ENCODE data around the gene ARHGAP8.
"Not testable (repeated sequence)": the region's sequence is repeated elsewhere in the genome, so short reads cannot be mapped to it uniquely, and the experiment has no call there.

Gene ARHGAP8

DNA sequence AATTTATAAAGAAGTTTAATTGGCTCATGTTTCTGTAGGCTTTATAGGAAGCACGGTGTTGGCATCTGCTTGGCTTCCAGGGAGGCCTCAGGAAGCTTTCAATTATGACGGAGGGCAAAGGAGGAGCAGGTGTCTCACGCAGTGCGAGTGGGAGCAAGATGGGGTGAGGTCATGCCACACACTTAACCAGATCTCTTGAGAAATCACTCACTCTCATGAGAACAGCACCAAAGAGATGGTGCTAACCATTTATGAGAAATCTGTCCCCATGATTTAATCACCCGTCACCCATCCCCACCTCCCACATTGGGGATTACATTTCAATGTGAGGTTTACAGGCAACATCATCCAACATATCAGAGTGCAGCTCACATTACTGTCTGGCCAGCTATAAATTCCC, 103.5 kb downstream of the ARHGAP8 start:
- no peak for DNase-seq (ENCODE audit: low read depth, low spot score)

DNA sequence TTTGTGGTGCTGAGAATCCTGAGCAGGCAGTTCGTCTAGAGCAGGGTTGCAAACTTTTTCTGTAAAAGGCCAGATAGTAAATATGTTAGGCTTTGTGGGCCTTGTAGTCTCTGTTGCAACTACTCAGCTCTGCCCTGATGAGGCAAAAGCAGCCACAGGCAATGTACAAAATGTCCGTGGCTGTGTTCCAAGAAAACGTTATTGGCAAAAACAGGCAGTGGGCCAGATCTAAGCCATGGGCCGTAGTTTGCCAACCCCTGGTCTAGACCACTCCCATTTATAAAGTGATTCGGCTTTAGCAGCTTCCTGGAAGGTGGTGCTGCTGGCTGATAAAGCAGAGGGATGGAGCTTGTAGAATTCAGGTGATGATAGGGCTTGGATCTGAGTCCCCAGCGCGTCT, 106.4 kb downstream of the ARHGAP8 start:
- DNase-seq (ENCODE audit: low read depth, low spot score) = not testable (repeated sequence)

DNA sequence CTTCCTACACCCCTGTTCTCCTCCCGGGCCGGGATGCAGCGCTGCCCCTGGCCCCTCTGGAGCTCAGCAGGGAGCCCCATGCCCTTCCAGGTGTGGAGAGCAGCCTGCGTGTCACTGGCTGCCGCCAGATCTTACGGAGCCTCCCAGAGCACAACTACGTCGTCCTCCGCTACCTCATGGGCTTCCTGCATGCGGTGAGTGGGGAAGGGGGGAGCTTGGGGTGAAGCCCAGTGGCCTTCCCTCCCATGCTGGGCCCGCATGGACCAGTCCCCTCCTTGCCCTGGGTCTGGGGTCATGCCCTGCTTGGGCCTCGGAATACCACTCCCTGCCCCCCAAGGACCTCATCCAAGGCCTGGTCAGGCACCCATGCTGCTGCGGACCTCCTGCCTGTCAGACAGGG, 107.3 kb downstream of the ARHGAP8 start:
- no peak for DNase-seq (ENCODE audit: low read depth, low spot score)

DNA sequence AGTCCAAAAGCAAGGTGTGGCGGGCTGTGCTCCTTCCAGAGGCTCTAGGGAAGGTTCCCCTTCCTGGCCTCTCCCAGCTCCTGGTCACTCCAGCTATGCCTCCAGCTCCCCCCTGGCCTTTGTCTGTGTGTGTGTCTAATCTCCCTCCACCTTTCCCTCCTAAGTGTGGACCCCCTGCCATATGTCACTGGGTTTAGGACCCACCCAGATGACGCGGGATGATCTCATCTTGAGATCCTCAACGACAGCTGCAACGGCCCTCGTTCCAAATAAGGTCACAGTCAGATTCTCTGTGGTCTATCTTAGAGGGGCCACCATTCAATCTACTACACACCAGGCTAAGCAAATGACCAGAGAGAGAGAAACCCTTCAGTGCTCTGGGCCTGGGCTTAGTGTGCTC, 107.9 kb downstream of the ARHGAP8 start:
- no peak for DNase-seq (ENCODE audit: low read depth, low spot score)

DNA sequence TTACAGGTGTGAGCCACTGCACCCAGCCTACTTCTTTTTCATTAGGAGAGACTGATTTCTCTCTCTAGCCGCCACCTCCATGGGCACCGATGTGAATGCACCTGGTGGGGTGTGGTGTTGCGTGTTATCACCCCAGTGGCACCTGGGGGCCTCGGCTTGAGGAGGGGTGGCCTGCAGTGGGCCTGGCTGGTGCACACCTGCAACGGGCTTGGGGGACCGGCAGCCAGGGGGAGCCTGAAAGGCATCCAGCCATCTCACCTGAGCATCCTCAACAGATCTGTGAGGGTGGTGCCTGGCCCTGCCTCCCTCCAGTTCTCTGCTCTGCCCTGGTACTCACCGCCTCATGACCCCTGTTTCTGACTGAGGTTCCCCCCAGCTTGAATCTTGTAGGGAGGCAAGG, 108.9 kb downstream of the ARHGAP8 start:
- no peak for DNase-seq (ENCODE audit: low read depth, low spot score)

DNA sequence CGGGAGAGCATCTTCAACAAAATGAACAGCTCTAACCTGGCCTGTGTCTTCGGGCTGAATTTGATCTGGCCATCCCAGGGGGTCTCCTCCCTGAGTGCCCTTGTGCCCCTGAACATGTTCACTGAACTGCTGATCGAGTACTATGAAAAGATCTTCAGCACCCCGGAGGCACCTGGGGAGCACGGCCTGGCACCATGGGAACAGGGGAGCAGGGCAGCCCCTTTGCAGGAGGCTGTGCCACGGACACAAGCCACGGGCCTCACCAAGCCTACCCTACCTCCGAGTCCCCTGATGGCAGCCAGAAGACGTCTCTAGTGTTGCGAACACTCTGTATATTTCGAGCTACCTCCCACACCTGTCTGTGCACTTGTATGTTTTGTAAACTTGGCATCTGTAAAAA, 109.9 kb downstream of the ARHGAP8 start:
- DNase-seq (ENCODE audit: low read depth, low spot score) = no peak

DNA sequence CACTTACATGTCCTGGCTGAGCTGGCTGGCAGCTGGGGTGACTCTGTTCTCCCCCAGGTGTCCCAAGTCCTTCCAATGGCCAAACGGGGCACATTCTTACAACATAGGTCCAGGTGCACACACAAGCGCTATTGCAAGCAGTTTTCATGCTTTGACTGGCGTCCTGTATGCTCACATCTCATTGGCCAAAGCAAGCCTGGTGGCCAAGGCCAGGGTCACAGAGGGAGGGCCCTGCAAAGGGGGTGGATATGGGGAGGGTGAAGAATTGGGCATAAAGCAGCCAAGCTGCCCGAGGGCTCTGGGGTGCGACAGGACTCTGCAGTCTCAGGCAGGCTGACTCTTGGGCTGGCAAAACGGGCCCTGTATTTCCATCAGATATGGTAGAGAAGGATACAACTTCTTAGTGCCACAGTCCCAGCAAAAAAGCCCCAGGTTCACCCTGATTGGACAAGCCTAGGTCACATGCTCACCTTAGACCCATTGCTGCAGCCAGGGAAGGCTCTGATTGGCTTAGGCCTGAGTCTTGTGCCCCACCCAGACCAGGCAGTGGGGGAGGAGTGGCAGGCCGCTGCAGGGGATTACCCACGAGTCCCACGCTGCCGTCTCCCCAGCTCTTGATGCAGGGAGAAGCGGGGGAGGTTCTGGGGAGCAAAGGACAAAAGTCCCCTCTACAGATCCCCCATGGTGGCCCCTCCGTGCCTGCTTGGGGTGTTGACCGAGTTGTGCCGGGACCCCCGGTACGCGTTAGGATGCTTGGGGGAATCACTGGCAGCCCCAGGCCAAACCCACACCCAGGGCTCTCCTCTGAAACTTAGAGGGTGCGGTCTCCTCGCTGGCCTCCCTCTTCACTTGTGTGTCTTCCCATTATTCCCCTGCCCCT, 110.8 kb downstream of the ARHGAP8 start:
- no peak for DNase-seq (ENCODE audit: low read depth, low spot score)

DNA sequence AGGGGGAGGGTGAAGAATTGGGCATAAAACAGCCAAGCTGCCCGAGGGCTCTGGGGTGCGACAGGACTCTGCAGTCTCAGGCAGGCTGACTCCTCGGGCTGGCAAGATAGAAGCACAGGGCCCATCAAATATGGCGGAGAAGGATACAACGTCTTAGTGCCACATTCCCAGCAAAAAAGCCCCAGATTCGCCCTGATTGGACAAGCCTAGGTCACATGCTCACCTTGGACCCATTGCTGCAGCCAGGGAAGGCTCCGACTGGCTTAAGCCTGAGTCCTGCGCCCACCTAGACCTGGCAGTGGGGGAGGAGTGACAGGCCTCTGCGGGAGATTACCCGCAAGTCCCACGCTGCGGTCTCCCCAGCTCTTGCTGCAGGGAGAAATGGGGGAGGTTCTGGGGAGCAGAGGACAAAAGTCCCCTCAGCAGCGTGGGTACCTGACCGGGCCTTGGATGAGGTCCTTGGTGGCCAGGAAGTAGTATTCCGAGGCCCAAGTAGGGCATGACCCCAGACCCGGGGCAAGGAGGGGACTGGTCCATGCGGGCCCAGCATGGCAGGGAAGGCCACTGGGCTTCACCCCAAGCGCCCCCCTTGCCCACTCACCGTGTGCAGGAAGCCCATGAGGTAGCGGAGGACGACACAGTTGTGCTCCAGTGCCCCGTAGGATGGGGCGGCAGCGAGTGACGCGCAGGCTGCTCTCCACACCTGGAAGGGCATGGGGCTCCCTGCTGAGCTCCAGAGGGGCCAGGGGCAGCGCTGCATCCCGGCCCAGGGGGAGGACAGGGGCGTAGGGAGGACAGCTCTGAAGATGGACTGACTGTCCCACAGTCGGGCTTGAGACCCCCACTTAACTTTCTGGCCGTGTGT, 113.0 kb downstream of the ARHGAP8 start:
- no peak for DNase-seq (ENCODE audit: low read depth, low spot score)

DNA sequence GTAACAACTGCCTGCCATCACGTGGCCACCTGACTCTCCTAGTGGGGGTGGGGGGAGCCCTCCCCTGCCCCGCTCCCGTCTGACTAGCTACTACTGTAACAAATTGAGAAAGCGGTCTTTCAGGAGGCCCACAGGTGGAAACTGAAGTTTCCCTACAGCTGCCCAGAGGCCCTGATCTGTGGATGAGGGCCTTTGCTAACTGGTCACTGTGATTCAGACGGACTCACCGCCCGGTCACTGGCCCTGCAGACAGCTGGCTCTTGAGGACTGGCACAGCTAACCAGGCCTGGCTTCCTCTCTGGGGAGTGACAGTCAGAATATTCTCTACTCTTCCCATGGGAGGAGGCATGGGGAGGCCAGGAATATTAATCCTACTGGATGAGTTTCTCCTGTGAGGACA, 116.8 kb downstream of the ARHGAP8 start:
- no peak for DNase-seq (ENCODE audit: low read depth, low spot score)

DNA sequence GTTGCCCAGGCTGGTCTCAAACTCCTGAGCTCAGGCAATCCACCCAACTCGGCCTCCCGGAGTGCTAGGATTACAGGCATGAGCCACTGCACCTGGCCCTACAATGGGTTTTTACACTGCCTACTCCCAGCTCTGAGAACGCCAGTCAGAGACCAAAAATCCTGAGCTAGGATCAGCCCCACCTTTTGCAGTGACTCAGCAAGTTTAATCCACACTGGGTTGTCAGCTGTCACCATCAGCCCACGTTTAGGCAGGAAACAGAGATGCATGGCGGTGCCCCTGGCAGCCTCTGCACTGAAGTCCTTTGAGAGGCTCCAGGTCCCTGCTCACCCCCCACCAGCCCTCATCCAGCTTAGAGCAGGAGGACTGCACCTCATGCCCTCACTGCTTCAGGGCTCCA, 117.6 kb downstream of the ARHGAP8 start:
- DNase-seq (ENCODE audit: low read depth, low spot score) = no peak

DNA sequence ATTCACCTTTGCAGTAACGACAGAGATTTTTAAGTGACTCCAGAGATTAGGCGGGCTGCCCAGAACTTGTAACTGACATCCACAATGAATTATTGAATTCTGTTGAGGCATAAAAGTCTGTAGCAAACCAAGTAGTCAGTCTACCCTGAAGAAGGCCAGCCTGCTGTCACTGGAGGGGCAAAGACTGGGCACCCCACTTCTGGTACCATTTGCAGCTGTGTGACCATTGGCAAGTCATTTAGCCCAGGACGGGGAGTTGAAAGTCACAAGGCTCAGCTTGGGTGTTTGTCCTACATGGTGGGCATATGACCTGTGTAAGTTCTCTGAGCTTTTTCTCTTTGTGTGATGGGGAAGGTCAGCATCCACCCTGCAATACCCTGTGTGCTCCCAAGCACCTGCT, 119.4 kb downstream of the ARHGAP8 start:
- no peak for DNase-seq (ENCODE audit: low read depth, low spot score)

DNA sequence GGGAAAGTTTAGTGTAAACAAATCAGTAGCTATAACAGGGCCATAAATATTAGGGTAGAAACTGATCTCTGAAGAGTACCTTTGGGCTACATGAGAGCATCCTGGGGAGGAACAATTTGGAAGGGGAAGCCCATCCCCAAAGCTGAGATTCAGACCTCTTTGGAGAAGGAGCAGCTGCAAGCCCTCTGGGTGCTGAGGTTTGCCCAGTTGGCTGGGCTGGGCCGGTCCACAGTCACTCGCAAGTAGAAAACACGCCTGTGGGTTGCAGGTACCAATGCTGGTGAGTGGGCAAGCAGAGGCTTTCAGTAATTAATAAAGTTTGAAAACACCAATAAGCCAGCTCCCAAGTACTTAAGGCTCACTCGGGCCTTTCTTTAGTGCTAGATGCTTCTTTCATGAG, 124.5 kb downstream of the ARHGAP8 start:
- no peak for DNase-seq (ENCODE audit: low read depth, low spot score)

DNA sequence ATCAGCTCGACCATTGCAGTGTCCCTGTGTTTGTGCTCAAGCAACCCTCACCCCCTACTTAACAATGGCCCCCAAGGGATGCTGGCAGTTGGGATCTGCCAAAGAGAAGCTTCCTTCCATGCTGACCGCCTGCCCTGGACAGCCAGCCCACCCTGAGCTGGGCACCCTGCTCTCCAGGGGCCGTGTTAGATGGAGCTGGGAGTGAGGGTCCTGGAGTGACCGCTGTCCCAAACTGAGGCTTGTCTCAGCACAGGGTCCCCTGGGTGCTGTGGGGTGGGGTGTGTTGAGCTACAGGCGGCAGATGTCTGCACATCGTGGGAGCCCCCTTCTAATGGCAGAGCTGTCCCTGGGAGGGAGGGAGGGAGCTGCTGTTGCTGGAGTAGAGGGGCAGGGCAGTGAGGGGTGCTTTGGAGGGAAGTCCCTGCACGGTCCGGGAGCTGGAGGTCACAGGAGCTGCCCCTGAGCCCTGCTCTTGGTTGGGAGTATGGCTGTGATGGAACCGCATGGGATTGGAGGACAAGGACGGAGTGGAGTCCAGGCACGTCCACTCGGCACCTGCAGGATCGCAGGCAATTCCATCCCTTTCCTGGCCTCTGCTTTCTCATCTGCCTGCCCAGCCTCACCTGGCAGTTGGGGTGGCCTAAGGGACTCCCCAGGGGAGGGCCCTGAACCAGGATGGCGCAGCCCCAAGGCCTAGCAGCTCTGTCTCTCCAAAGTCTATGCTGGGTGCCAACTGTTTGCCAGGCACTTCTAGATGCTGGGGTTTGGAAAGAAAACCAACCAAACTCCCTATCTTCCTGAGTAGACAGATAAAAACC, 126.3 kb downstream of the ARHGAP8 start:
- no peak for DNase-seq (ENCODE audit: low read depth, low spot score)

DNA sequence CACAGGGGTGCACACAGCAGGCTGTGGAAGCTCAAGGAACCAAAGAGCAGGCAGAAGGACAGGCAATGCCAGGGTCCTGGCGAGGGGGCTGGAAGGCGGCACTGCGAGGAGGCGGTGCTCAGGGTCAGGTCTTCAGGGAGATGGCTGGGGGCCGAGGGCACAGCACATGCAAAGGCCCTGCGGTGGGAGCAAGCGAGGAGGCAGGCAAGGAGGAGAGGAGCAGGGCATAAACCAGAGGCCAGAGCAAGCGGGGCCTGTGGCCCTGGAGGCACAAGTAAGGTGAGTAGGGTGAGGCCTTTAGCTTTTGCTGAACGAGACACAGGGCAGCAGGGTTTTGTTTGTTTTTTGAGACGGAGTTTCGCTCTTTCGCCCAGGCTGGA, 126.9 kb downstream of the ARHGAP8 start:
- DNase-seq (ENCODE audit: low read depth, low spot score) = no peak

DNA sequence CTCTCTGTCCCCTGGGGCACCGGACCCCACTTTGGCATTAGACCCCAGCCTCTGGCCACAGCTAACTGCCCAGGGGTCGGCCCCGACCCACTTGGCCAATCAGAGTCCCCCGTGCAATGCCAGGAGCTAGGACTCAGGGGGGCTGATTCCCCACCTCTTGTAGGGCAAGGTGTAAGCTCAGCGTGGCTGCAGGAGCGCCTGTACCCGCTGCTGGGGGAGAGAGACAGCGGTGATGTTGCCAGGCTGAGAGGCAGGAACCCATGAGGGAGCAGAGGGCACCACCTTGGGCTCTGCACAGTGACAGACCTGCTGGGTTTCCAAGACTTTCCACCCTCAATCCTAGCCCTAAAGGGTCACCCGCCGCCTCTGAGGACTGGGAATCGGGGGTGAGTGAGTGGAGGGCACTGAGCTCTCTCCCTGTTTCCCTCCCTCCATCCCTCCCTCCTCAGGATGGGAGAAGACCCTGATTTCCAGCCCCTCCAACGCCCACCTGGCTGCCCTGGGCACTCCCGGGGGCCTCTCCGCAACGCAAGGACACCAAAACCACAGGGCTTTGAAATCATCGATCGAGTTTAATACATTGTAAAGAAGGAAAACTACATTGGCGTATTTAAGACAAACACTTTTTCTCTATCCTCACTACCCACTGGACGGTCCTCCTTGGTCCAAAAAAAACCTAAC, 128.4 kb downstream of the ARHGAP8 start:
- no peak for DNase-seq (ENCODE audit: low read depth, low spot score)

DNA sequence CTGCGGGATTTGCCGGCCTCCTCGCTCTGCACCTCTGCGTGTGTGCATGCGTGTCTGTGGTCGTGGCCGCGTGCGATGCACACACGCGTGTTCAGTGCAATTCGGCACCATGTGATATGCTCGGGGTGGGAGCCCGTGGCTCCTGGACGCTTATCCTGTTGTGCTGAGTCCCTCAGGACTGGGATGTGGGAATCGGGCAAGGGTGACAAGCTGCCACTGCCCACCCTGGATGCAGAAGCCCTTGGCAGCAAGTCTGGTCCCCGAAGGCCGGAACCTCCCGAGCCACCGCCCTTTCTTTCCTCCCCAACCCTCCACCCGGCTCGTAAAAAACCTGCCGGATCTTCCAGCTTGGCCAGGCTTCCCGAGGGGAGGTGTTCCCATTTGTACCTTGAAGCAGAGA, 129.2 kb downstream of the ARHGAP8 start:
- DNase-seq (ENCODE audit: low read depth, low spot score) = no peak

DNA sequence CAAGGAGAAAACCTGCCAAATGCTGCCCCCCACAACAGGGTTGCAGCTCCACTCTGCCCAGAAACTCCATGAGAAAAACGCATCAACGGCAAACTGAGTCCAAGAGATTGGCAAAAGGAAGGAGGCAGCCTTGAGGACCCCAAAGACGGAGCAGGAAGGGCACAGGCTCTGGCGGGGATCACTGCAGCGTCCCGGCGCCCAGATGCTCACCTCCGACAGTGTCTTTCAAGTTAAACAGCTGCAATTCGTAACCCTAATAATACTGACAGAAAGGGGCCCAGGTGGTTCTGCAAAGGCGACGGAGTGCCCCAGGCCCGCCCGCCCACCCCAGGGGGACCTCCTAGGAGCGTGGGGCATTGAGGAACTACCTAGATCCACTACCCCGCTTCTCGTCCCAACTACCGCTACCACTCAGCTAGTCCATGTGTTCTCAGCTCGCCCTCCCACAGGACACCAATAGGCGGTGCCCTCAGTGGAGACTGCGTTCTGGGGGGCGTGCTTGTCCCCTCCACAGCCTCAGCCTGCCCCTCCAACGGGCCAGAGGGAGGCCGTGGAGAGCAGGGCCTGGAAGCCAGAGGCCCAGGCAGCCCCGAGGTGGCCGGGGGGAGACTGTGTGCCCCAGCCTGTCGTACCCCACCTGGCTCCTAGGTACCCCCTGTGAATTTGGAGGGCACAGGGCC, 130.0 kb downstream of the ARHGAP8 start:
- no peak for DNase-seq (ENCODE audit: low read depth, low spot score)

DNA sequence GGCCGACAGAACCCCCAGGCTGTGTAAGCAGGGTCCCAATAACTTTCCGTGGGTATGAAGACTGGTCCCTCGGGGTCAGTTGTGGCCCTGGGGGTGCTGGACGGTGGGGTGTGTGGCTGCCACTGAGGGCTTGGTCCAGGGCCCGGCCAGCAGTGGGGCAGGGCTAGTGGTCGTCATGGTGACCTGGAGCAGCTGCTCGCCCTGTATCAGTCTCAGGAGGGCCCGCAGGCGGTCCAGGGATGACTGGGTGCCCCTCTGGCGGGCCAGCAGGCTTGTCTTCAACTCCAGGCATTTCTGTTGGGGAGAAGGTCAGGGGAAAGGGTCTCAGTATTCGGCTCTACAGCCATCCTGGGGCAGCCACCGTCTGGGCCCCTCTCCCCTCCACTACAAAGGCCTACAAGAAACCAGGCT, 130.6 kb downstream of the ARHGAP8 start:
- no peak for DNase-seq (ENCODE audit: low read depth, low spot score)

DNA sequence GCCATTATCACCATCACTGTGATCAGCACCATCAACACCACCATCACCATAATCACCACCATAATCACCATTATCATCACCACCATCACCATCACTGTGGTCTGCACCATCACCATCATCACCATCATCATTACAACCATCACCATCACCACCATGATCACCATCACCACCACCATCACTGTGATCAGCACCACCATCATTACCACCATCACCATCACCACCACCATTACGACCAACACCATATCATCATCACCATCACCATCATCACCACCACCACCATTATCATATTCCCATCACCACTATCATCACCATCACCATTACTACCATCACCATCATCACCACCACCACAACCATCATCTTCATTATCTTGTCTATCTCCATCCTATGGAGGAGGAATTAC, 132.2 kb downstream of the ARHGAP8 start:
- no peak for DNase-seq (ENCODE audit: low read depth, low spot score)

DNA sequence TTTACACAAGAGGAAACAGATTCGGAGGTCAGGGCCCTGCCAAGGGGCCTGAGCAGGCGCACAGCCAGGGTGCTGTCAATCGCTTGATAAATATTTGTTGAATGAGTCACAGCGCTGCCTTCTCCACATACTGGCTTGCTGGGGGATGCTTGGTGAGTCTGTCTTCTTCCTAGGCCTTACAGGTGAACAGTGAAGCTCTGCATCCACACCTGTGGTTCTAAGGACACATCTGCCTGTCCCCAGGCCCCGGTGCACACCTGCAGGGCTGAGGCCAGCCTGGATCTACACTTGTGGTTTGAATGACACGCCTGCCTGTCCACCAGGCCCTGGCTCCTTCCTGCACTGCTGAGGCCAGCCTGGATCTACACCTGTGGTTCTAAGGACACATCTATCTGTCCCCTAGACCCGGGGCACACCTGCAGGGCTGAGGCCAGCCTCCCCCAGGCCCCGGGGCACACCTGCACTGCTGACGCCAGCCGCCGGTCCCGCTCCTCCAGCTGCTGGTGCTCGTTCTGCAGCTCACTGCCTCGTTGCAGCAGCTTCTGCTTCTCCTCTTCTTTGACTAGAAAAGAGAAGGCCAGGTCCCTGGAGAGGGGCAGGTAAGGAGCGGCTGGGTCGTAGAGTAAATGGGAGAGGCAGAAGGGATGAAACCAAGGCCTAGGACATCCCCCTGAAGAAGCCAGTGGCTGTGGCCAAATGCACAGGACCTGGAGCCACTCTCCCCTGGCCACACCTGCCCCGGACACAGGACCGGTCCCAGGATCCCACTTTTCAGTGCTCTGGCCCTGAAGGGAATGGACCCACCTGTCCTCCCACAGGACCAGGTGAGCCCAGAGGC, 132.8 kb downstream of the ARHGAP8 start:
- DNase-seq (ENCODE audit: low read depth, low spot score) = no peak

All from brain pericyte (primary cell).